CD4-positive, alpha-beta T cell treated with Interleukin-17A for 1 hour (primary cell): ENCODE results near the gene CDK17.
"Not testable (repeated sequence)": the region's sequence is repeated elsewhere in the genome, so short reads cannot be mapped to it uniquely, and the experiment has no call there.

Experiments
- DNase-seq: peaks from one replicate; pipeline ENCODE4 v3.0.0-alpha.2; 2020

Gene CDK17

GRCh38 chr12:96416033-96416799 is 16.0 kb upstream of the CDK17 start:
- DNase-seq, result no peak

DNA sequence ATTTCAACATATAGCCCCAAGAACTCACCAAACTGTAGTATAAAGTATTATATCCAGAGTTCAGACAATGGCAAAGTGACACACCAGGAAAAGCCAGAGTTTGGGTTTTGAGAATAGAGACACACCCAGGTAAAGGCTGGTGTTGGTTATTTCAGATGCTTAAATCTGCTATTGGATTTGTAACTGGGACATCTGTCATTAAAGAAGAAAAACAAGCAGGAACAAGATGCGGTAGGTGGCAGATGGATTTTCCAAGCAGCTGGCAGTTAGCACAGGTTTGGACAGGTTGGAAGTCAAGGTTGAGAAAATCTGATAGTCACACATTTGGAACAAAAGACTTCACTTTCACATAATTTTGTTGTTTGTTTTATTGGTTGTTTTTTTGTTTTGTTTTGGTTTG is 14.4 kb upstream of the CDK17 start:
- DNase-seq, result no peak

DNA sequence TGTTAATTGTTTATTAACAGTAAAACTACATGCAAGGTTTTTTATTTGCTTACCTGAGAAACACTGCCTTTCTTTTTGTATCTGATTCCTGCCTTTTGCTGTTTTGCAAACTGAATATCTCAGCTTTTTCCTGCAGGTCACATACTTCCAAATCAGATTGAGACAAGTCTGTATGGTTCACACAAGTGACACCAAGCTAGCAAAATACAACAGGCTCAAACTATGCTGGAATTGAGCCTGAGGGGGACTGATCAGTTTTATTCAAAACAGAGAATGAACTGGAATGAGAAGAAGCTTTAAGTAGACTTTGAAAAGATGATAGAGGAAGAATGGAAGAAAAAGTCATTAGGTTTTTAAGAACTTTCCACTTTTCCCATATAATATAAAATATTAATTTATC is 12.2 kb upstream of the CDK17 start:
- DNase-seq, result no peak

DNA sequence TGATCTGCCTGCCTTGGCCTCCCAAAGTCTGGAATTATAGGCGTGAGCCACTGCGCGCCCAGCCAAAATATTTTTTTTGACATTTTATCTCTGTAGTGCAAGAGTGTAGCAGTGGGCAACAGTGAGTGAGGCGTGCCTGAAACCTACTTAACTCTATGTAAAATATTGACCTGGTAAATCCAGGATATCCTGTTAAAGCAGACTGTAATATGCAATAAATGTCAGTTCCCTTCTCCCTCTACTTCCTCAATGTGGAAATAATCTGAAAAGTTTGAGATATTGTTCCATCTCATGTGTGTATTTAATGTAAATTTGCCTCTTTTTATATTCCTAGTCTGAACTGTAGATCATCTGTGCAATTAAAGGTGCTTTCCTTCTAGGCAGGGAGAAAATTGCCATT is 9.5 kb upstream of the CDK17 start:
- no peak for DNase-seq

DNA sequence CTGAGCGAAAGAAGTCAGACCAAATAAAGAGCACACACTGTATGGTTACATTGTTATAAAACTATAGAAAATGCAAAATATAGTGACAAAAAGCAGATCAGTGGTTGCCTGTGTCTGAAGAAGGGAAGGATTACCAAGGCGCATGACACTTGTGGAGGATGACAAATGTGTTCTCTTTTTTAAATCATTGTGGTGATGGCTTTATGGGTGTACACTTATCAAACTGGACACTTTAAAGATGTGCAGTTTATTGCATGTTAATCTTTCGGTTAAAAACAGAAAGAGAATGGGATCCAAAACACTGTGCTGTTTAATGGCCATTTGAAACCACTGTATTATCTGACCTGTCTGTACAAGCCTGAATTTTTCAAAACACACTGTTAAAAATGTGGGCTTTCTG is 8.8 kb upstream of the CDK17 start:
- no peak for DNase-seq

DNA sequence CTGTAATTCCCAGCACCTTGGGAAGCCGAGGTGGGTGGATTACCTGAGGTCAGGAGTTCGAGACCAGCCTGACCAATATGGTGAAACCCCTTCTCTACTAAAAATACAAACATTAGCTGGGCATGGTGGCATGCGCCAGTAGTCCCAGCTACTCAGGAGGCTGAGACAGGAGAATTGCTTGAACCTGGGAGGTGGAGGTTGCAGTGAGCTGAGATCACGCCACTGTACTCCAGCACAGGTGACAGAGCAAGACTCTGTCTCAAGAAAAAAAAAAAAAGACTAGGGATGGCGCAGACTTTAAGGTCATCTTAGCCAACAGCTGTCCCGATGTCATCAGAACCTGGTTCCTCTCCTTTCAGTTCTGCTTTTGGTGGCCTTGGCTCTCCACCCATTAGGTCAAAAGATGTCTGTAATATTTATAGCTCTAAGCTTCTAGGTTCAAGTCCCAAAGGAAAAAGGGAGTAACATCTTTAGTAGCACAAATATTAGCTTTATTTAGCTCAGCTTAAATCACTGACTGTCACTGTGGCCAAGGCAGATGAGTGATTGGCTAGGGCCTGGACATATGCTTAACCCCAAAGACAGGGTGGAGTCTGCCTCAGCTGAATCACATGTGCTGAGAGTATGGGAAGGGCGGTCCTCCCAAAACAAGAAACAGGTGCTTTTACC is 7.3 kb upstream of the CDK17 start:
- DNase-seq, result peak; percentile 18

GRCh38 chr12:96404696-96405095 is 4.5 kb upstream of the CDK17 start:
- no peak for DNase-seq

DNA sequence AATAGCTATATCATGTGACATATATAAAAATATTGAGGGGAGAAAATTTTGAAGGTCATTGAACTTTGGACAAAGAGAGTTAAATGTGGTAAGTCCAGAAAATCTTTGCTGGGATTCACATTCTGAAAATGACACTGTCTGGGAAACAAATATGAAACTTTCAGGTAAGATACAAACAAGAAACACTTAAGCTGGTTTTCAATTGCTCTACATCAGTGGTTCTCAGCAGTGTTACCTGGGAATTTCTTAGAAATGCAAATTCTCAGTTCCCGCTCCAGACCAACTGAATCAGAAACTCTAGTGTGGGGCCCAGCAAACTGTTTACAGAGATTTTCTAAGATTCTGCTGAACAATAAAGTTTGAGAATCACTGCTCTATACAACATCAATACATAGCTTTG is 3.6 kb upstream of the CDK17 start:
- no peak for DNase-seq

GRCh38 chr12:96402522-96402921 is 2.3 kb upstream of the CDK17 start:
- DNase-seq, result not testable (repeated sequence)

- DNase-seq, result peak; percentile 44
These were observed 1.8 kb upstream of the CDK17 start for GRCh38 chr12:96402061-96402460.

GRCh38 chr12:96401076-96401871 is 1.0 kb upstream of the CDK17 start:
- peak; percentile 83 for DNase-seq

DNA sequence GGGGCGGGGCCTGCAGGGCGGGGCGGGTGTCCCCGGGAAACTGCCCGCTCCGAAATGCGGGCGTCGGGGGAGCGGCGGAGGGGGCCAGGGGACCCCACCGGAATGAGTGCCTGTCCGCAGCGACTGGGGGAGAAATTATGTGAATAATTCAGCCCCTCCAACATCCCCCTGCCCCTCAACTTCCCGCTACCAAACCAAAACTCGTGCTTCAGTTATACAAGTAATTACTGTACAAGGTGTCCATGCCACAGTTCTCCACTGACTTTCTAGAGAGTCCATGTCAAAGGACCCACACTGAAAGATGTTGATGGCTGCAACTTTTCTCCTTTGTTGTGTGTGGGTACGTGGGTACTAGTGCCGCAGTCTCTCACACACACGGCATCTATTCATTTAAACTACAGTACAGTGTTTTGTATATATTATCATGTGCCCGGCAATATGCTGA is 414 bp upstream of the CDK17 start:
- no peak for DNase-seq

DNA sequence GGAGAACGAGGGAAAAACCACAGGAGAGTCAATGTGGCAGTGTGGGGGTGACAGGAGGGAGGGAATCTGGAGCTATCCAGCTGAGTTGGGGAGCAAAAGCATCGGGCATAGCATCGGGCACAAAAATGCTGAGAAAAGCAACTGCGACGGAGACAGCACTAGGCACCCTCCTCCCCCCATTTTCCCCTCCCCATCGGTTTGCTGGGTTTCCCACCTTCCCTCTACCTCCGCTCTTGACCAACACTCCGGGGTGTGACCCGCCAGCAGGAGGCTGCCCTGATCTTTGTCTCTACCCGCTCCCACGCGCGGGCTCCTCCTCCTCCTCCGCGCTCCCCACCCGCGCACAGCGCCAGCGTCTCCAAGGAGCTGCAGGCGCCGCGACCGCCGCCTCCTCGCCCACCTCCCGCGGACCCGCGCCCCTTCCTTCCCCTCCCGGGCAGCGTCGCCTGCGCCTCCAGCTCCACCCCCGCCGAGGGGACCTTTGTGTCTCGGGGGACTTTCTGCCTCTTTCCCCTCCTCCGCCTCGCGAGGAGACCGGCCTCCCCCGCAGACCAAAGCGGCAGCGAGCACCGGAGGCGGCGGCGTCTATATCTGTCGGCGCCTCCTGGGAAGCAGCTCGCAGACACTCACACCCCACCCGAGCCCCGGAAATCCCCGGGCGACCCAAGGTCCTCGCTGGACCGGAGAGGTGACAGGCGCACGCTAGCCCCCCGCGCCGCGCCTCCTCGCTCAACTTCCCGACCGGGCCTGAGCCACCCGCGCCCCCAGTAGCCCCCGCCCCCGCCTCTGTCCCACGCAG is 920 bp downstream of the CDK17 start:
- DNase-seq, result peak; percentile 84

DNA sequence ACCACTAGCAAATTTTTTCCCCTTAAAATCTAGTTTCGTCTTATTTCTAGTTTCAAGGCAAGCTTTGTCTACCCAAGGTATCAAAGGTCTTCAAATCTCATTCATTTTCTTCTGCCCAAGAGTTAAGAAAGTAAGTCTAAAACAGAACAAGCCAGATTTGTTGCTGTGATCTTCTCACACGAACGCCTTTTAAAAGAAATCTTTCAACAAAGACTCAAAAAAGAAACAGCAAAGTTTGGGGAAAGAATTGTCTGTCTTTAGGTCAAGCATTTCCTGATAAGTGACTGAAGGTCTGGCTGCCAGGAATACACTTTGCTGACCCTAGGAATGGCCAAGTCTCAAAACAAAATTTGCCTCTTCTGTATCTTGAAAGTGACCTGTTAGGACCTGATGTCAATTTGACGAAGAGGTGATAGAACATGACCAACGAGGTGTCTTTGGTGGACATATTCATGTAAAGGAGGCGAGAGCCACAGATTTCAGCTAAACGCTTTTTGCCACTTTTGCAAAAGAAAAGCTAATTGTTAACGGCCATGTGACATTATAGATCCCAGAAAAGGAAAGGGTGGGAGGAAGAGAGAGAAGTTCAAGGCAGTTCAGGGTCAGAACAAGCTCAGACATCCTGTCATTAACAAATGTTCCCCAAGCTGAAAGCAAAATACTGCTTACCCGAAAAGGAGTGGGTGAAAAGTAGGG is 1.7 kb downstream of the CDK17 start:
- DNase-seq, result no peak

DNA sequence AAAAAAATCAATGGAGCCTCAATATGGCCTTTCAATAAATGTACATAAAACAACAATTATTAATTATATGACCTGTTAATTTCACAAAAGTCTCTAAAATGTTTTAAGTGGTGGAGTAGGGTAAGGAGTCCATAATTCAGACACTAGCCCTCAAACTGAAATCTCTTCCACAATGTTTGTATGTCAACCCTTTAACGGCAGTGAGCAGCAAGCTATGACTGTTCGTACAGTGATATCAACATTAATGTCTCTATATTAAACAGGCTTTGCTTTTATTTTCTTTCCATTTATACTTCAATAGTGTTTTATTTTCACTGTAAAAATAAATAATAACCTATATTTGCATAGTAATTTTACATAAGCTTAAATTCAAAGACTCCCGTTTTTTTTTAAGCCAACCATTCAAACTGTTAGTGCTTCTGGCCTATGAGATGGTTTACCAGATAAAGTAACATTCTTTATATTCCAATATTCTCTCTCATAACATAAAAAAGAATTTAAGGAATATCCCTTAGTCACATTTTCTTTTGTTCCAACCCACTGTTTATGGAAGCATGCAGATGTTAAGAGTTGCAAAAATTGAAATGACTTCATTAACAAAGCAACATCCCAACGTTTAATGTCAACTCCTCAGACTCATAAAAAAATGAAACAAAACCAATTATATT is 2.3 kb downstream of the CDK17 start:
- DNase-seq, result no peak

GRCh38 chr12:96396914-96397313 is 3.3 kb downstream of the CDK17 start:
- no peak for DNase-seq

DNA sequence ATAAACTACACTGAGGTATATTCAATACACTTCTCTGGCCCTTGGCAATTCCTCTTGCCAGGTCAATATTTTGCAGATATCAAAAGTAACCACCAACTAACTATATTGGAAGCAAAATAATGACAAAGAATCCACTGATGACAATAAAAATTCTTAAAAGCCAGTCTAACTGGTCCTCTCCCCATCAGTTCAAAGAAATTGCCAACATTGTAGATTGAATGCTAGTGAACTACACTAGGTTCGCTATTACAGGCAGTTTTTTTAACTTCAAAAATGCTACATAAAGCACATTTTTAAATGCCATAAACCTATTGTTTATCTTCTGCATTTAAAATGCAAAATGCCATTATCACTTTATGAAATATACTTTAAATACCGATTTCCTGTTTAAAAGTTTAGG is 4.0 kb downstream of the CDK17 start:
- DNase-seq, result no peak

GRCh38 chr12:96395236-96395635 is 5.0 kb downstream of the CDK17 start:
- no peak for DNase-seq

DNA sequence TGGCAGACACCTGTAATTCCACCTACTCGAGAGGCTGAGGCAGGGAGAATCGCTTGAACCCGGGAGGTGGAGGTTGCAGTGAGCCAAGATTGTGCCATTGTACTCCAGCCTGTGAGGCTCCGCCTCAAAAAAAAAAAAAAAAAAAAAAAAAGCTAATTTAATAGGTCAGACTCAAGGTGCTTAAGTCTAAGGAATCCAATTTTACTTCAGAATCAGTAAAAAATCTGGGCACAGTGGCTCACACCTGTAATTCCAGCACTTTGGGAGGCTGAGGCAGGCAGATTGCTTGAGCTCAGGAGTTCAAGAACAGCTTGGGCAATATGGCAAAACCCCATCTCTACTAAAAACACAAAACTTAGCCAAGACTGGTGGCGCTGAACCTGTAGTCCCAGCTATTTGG is 7.0 kb downstream of the CDK17 start:
- DNase-seq, result not testable (repeated sequence)

GRCh38 chr12:96392397-96392796 is 7.8 kb downstream of the CDK17 start:
- DNase-seq, result no peak

DNA sequence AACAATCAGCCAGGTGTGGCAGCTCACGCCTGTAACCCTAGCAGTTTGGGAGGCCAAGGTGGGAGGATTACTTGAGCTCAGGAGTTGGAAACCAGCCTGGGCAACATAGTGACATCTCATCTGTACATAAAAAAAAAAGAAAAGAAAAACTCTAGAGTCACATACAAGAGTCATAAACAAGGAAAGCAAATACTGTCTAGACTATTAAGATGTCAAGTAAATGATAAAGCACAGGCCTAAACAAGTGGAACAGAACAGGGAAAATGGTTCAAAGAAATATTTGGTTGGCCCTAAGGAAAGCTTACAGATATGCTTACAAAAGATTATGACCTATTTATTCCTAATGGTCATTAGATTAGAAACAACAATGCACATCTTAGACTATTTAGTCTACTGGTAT is 12.3 kb downstream of the CDK17 start:
- no peak for DNase-seq

GRCh38 chr12:96386794-96387193 is 13.4 kb downstream of the CDK17 start:
- no peak for DNase-seq
